A549 (cell line): Measurements from ENCODE around the gene KDM5B. TPM values are rescaled to one million over a fixed set of nuclear protein-coding genes. Genes with fewer than 3 reads are reported as not detected.

ENCODE experiments used
- ATAC-seq, 2 experiments: fragments of 200-7000 bp in 1 of 2; fragments of >200 bp in 1 of 2; cut with Nextera tagmentation in 1 of 2; cut with Tn5 transposase in 1 of 2; 3 replicates each; pipeline versions ENCODE4 v1.8.0 to v1.9.1; 2018 to 2020; ENCODE audit warnings: mild to moderate bottlenecking in 1 of 2, moderate library complexity in 1 of 2
- CTCF ChIA-PET: fragments of 300-600 bp; sonication (Branson Sonifier 250); formaldehyde crosslinking; extraction: SDS; loops from one replicate; lab custom pipeline; 2021; ENCODE audit warnings: antibody characterized with exemption, inconsistent platforms; lab: Yijun Ruan, JAX
- POLR2A ChIA-PET: fragments of 350-600 bp; formaldehyde crosslinking; extraction: SDS; loops from one replicate; lab custom pipeline; 2021; ENCODE audit warnings: antibody characterized with exemption, inconsistent platforms; lab: Yijun Ruan, JAX
- DNase-seq, 2 experiments: peaks; one replicate each; pipeline versions ENCODE4 v3.0.0 to v3.0.0-alpha.2; 2011 to 2016; ENCODE audit warnings: low read depth in 1 of 2, low spot score in 1 of 2
- FAIRE-seq: peaks from 2 replicates; lab custom pipeline; 2011; peaks lifted over from hg19 to GRCh38; lab: Jason Lieb, UNC
- H3K27ac ChIP-seq, 2 experiments: fragments of >200 bp; sonication (Bioruptor Twin); formaldehyde crosslinking; 3 replicates each; pipeline ENCODE4 v1.5.1; 2016 to 2017
- H3K4me1 ChIP-seq: fragments of >200 bp; sonication (Bioruptor Twin); formaldehyde crosslinking; 3 replicates; pipeline ENCODE4 v1.6.1; 2016
- H3K4me2 ChIP-seq: fragments of >200 bp; sonication (Bioruptor Twin); formaldehyde crosslinking; 3 replicates; pipeline ENCODE4 v1.6.1; 2016
- H3K4me3 ChIP-seq: fragments of >200 bp; sonication (Bioruptor Twin); formaldehyde crosslinking; 3 replicates; pipeline ENCODE4 v1.5.1; 2016
- H3K9me3 ChIP-seq: fragments of >200 bp; sonication (Bioruptor Twin); formaldehyde crosslinking; 3 replicates; pipeline ENCODE4 v1.6.1; 2016
- CEBPB ChIP-seq, 2 experiments: fragments of >200 bp in 1 of 2; sonication (Bioruptor Twin) in 1 of 2; formaldehyde crosslinking in 1 of 2; IDR thresholded peaks; 2 replicates each; pipeline ENCODE4 v1.6.1; 2012 to 2016
- CHD2 ChIP-seq: fragments of 150-350 bp; IDR thresholded peaks from 2 replicates; pipeline ENCODE4 v1.6.1; 2014; ENCODE audit warnings: low read length; ENCODE audit not compliant: partially characterized antibody
- EHF ChIP-seq: fragments of 250-450 bp; sonication (Bioruptor Pico); IDR thresholded peaks from 2 replicates; pipeline ENCODE4 v1.5.0; 2020; ENCODE audit warnings: mild to moderate bottlenecking
- ESRRA ChIP-seq: fragments of 150-350 bp; IDR thresholded peaks from 2 replicates; pipeline ENCODE4 v1.6.1; 2014; ENCODE audit warnings: mild to moderate bottlenecking, low read length, borderline replicate concordance
- FOXS1 ChIP-seq: fragments of 250-450 bp; sonication (Bioruptor Pico); IDR thresholded peaks from 2 replicates; pipeline ENCODE4 v1.5.0; 2020; ENCODE audit warnings: mild to moderate bottlenecking, moderate library complexity
- HEYL ChIP-seq: fragments of 250-450 bp; sonication (Bioruptor Pico); IDR thresholded peaks from 2 replicates; pipeline ENCODE4 v1.8.0; 2021; ENCODE audit warnings: mild to moderate bottlenecking, moderate library complexity
- HOXB5 ChIP-seq: fragments of 250-450 bp; sonication (Bioruptor Pico); IDR thresholded peaks from 2 replicates; pipeline ENCODE4 v1.5.0; 2020; ENCODE audit warnings: mild to moderate bottlenecking, moderate library complexity
- KDM1A ChIP-seq: fragments of 200-600 bp; sonication (generic); IDR thresholded peaks from 2 replicates; pipeline ENCODE4 v1.6.1; 2016; ENCODE audit warnings: low read depth, mild to moderate bottlenecking
- KDM5A ChIP-seq: fragments of 200-600 bp; sonication (generic); IDR thresholded peaks from 2 replicates; pipeline ENCODE4 v1.6.1; 2016; ENCODE audit warnings: antibody characterized with exemption, mild to moderate bottlenecking
- MAFK ChIP-seq: fragments of 450-650 bp; IDR thresholded peaks from 2 replicates; pipeline ENCODE4 v1.6.1; 2014; ENCODE audit not compliant: partially characterized antibody
- MAZ ChIP-seq: fragments of 150-350 bp; IDR thresholded peaks from 2 replicates; pipeline ENCODE4 v1.6.1; 2014; ENCODE audit warnings: antibody characterized with exemption, low read depth, low read length, borderline replicate concordance
- NPAS2 ChIP-seq: fragments of 250-450 bp; sonication (Bioruptor Pico); IDR thresholded peaks from 2 replicates; pipeline ENCODE4 v1.8.0; 2022; ENCODE audit warnings: mild to moderate bottlenecking, moderate library complexity, borderline replicate concordance
- NR3C1 ChIP-seq: fragments of >200 bp; sonication (Bioruptor Twin); formaldehyde crosslinking; IDR thresholded peaks from 3 replicates; pipeline ENCODE4 v1.6.1; 2017
- RAD21 ChIP-seq, 2 experiments: fragments of >200 bp in 1 of 2; sonication (Bioruptor Twin) in 1 of 2; formaldehyde crosslinking in 1 of 2; IDR thresholded peaks in 1 of 2; conservative IDR thresholded peaks in 1 of 2; 2 replicates in 1 of 2; 3 replicates in 1 of 2; pipeline ENCODE4 v1.6.1; 2012 to 2018; ENCODE audit warnings: inconsistent platforms in 1 of 2
- RARB ChIP-seq: fragments of 250-450 bp; sonication (Bioruptor Pico); IDR thresholded peaks from 2 replicates; pipeline ENCODE4 v1.8.0; 2021; ENCODE audit warnings: mild to moderate bottlenecking, moderate library complexity
- RNF2 ChIP-seq: fragments of 200-600 bp; sonication (generic); IDR thresholded peaks from 2 replicates; pipeline ENCODE4 v1.6.1; 2016; ENCODE audit warnings: low read depth, mild to moderate bottlenecking, antibody characterized with exemption, moderate library complexity, borderline replicate concordance
- SREBF2 ChIP-seq: fragments of 450-650 bp; IDR thresholded peaks from 2 replicates; pipeline ENCODE4 v1.6.1; 2014; ENCODE audit warnings: mild to moderate bottlenecking, moderate library complexity
- TFCP2L1 ChIP-seq: fragments of 250-450 bp; sonication (Bioruptor Pico); IDR thresholded peaks from 2 replicates; pipeline ENCODE4 v1.5.0; 2021; ENCODE audit warnings: mild to moderate bottlenecking
- TP53 ChIP-seq: fragments of 250-450 bp; sonication (Bioruptor Pico); IDR thresholded peaks from 2 replicates; pipeline ENCODE4 v1.5.0; 2021; ENCODE audit warnings: mild to moderate bottlenecking, moderate library complexity
- ZNF302 ChIP-seq: fragments of 250-450 bp; sonication (Bioruptor Pico); IDR thresholded peaks from 2 replicates; pipeline ENCODE4 v1.9.0; 2021; ENCODE audit warnings: inconsistent platforms, mild to moderate bottlenecking, moderate library complexity
- WGBS: methylation state at CpG from one replicate; pipeline ENCODE4 v1.1.6; 2017; ENCODE audit errors: missing lambda C conversion rate; 5-methylcytosine and 5-hydroxymethylcytosine counted together
- polyA plus RNA-seq, 4 experiments: library from polyadenylated mRNA; depleted of rRNA in 3 of 4; stranded (reverse); fragments of >200 nt; fragmentation: RNase III in 1 of 4; extraction: RNeasy Plus Mini Kit Qiagen cat#74134 plus additional on column Dnase treatment in 1 of 4; gene quantifications; 2 replicates in 3 of 4; 3 replicates in 1 of 4; pipeline ENCODE4 v1.2.3, GENCODE V29; 2011 to 2017
- TF ChIP-seq, protein P1 (sequence below): IDR thresholded peaks from 2 replicates; pipeline ENCODE4 v1.6.1; 2012; ENCODE audit warnings: low read depth, borderline replicate concordance
- TF ChIP-seq, protein P2 (sequence below): fragments of 200-600 bp; sonication (generic); IDR thresholded peaks from 2 replicates; pipeline ENCODE4 v1.6.1; 2016; ENCODE audit warnings: antibody characterized with exemption, mild to moderate bottlenecking, moderate library complexity
- TF ChIP-seq, protein P3 (sequence below): fragments of 450-650 bp; IDR thresholded peaks from 2 replicates; pipeline ENCODE4 v1.6.1; 2014; ENCODE audit warnings: antibody characterized with exemption
- TF ChIP-seq, protein P4 (sequence below): IDR thresholded peaks from 2 replicates; pipeline ENCODE4 v1.6.1; 2012
- TF ChIP-seq, protein P5 (sequence below): fragments of >200 bp; sonication (Bioruptor Twin); formaldehyde crosslinking; IDR thresholded peaks from 2 replicates; pipeline ENCODE4 v1.6.1; 2016

KDM5B gene
- polyA plus RNA-seq, 2 of the 4 experiments (the other 2 are of a cell fraction) = 15.8 to 44.3 TPM

DNA sequence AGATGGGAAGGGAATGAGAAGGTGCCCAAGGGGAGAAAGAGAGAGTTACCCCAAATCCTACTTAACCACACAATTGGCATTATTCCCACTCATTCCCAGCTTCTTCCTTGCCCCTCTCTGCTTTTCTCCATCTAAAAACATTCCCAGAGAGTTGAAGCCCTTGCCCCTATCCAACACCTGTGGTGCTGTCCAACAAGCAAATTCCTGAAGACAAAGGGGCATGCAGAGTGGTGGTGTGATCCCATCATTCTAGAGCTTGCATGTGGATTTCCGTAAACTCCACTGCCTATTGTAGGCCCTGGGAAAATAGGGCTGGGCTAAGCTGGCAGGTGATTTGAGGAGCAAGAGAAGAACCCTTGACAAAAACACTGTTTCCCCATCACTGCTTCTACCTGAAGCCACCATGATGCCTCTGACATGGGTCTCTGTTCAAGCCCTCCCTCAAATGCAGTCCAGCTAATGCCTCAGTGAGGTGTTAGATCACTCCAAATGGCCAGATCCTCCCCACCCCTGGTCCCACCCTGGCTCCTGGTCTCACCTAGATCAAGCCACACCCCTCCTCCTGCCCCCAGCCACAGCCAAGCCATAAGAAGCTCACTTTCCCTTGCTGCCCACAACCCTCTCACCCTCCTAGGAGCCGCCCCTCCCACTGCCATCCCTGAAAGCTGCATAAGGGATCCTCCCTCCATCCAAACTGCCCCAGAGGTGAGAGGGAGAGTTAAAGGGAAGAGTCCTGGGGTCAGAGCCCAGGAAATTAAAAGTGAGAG is 127.5 kb downstream of the KDM5B start:
- WGBS = 49% methylated on average over 2 of the region's 2 CpGs
- 0 out of 3 replicates have a peak, but pooled peaks cover 4% of the 10 kb centered on the region for H3K9me3 ChIP-seq
- H3K4me2 ChIP-seq = no peak overlapping the region
- TF ChIP-seq, protein P1, sequence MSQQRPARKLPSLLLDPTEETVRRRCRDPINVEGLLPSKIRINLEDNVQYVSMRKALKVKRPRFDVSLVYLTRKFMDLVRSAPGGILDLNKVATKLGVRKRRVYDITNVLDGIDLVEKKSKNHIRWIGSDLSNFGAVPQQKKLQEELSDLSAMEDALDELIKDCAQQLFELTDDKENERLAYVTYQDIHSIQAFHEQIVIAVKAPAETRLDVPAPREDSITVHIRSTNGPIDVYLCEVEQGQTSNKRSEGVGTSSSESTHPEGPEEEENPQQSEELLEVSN = no peak
- TF ChIP-seq FOXS1 (CRISPR knock-in tag) (no peak), NR3C1 (no peak), EHF (CRISPR knock-in tag) (no peak), MAFK (no peak), ZNF302 (CRISPR knock-in tag) (no peak), NPAS2 (no peak)
- TF ChIP-seq, protein P2, sequence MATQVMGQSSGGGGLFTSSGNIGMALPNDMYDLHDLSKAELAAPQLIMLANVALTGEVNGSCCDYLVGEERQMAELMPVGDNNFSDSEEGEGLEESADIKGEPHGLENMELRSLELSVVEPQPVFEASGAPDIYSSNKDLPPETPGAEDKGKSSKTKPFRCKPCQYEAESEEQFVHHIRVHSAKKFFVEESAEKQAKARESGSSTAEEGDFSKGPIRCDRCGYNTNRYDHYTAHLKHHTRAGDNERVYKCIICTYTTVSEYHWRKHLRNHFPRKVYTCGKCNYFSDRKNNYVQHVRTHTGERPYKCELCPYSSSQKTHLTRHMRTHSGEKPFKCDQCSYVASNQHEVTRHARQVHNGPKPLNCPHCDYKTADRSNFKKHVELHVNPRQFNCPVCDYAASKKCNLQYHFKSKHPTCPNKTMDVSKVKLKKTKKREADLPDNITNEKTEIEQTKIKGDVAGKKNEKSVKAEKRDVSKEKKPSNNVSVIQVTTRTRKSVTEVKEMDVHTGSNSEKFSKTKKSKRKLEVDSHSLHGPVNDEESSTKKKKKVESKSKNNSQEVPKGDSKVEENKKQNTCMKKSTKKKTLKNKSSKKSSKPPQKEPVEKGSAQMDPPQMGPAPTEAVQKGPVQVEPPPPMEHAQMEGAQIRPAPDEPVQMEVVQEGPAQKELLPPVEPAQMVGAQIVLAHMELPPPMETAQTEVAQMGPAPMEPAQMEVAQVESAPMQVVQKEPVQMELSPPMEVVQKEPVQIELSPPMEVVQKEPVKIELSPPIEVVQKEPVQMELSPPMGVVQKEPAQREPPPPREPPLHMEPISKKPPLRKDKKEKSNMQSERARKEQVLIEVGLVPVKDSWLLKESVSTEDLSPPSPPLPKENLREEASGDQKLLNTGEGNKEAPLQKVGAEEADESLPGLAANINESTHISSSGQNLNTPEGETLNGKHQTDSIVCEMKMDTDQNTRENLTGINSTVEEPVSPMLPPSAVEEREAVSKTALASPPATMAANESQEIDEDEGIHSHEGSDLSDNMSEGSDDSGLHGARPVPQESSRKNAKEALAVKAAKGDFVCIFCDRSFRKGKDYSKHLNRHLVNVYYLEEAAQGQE = peak; percentile 66
- TF ChIP-seq, protein P3, sequence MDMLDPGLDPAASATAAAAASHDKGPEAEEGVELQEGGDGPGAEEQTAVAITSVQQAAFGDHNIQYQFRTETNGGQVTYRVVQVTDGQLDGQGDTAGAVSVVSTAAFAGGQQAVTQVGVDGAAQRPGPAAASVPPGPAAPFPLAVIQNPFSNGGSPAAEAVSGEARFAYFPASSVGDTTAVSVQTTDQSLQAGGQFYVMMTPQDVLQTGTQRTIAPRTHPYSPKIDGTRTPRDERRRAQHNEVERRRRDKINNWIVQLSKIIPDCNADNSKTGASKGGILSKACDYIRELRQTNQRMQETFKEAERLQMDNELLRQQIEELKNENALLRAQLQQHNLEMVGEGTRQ = no peak
- DNase-seq (no peak), ATAC-seq (no peak), FAIRE-seq (no peak)
- no peak overlapping the region for H3K27ac ChIP-seq
- CTCF ChIA-PET = interaction anchor here (0.7 to 1.6 kb wide), 5 partner anchors 9 to 319 kb away, joined by 3 to 4 read pairs (median 3); no protein-coding TSS in a partner anchor
- H3K4me3 ChIP-seq = no peak overlapping the region
- no peaks in the 10 kb centered on the region for H3K4me1 ChIP-seq
- POLR2A ChIA-PET = no interaction called here

DNA sequence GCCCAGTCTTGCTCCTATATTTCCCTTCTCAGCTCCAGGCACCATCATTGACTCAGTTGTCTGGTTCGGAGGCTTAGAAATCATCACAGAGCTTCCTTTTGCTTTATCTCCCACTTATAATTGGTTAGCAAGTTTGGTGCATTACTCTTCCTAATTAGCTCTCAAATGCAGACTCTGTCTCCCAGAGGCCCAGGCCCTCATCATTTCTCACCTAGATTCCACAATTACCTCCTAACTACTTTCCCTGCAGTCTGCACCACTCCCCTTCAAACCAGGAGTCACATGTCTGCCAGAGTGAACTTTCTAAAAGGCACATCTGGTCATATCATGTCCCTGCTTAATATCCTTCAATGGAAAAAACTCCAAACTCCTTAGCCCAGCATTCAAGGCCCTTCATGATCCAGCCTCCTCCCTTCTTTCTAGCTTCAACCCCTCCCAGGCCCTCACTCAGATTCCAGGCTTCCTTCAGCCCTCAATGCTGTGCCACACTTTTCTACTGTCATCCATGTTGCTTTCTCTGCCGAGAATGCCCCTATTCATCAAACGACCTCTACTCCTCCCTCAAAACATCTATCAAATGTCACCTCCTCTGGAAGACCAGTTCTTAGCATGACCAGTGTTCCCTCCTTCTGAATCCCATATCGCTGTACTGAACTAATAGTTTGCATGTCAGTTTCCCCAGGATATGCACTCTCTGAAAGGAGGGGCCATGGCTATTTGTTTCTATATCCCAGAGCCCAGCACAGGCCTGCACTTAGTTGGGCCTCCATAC is 128.6 kb downstream of the KDM5B start:
- 38% methylated on average over 4 of the region's 4 CpGs for WGBS
- FAIRE-seq = no peak

DNA sequence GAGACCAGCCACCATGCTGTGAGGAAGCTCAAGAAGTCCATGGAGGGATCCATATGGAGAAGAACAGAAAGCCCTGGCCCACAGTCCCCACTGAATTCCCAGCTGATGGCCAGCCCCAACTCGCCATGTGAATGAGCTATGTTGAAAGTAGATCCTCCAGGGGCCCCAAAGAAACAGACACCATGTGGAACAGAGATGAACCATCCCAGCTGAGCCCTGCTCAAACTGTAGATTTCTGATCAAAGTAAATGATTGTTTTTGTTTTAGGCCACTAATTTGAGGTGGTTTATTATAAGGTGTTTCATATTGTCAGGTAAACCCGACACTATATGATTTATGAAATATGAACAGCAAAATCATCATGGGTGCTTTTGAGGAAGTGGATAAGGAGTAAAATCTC is 130.8 kb downstream of the KDM5B start:
- Histone ChIP-seq H3K4me1 (no peaks in the 10 kb centered on the region), H3K4me2 (no peak overlapping the region), H3K4me3 (no peak overlapping the region), H3K9me3 (0 out of 3 replicates have a peak, but pooled peaks cover 4% of the 10 kb centered on the region), H3K27ac (no peak overlapping the region)
- ChIA-PET POLR2A (no interaction called here), CTCF (interaction anchor here (1.2 kb wide), 1 partner anchor 26 kb away, joined by 3 read pairs; no protein-coding TSS in a partner anchor)
- no peak for FAIRE-seq
- DNase-seq = no peak
- 47% methylated on average over 2 of the region's 2 CpGs for whole genome bisulfite sequencing
- no peak for ATAC-seq
- TF ChIP-seq HOXB5 = no peak
- no peak for TF ChIP-seq ESRRA
- no peak for TF ChIP-seq RAD21 (conservative IDR thresholded peaks at IDR 0.05 in 1 of 2, IDR thresholded peaks at IDR 0.05 in 1 of 2)
- TF ChIP-seq, protein P4, sequence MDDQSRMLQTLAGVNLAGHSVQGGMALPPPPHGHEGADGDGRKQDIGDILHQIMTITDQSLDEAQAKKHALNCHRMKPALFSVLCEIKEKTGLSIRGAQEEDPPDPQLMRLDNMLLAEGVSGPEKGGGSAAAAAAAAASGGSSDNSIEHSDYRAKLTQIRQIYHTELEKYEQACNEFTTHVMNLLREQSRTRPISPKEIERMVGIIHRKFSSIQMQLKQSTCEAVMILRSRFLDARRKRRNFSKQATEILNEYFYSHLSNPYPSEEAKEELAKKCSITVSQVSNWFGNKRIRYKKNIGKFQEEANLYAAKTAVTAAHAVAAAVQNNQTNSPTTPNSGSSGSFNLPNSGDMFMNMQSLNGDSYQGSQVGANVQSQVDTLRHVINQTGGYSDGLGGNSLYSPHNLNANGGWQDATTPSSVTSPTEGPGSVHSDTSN = no peak
- no peak for TF ChIP-seq TFCP2L1
- TF ChIP-seq, protein P5, sequence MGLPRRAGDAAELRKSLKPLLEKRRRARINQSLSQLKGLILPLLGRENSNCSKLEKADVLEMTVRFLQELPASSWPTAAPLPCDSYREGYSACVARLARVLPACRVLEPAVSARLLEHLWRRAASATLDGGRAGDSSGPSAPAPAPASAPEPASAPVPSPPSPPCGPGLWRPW = no peak
- TF ChIP-seq HEYL = no peak
- no peak for TF ChIP-seq NR3C1
- TF ChIP-seq SREBF2 = no peak
- no peak for TF ChIP-seq RNF2
- no peak for TF ChIP-seq TP53
- no peak for TF ChIP-seq RARB (CRISPR knock-in tag)
- TF ChIP-seq, protein P1 = no peak
- no peak for TF ChIP-seq MAZ
- TF ChIP-seq CEBPB (IDR thresholded peaks at IDR 0.05) = no peak

More for the DNA sequence above, 128.6 kb downstream of the KDM5B start:
- no peak overlapping the region for H3K4me2 ChIP-seq
- H3K4me3 ChIP-seq = no peak overlapping the region
- 0 out of 3 replicates have a peak, but pooled peaks cover 4% of the 10 kb centered on the region for H3K9me3 ChIP-seq
- no peak overlapping the region for H3K27ac ChIP-seq
- no peak for ATAC-seq
- no peak for DNase-seq
- ChIA-PET CTCF (interaction anchor here (1.0 to 1.7 kb wide), 4 partner anchors 11 to 40 kb away, joined by 3 to 4 read pairs (median 4); no protein-coding TSS in a partner anchor), POLR2A (no interaction called here)
- H3K4me1 ChIP-seq = no peaks in the 10 kb centered on the region
- TF ChIP-seq KDM1A = no peak
- no peak for TF ChIP-seq KDM5A
- no peak for TF ChIP-seq ZNF302 (CRISPR knock-in tag)
- TF ChIP-seq CHD2 = no peak
- TF ChIP-seq NR3C1 = no peak
- TF ChIP-seq EHF (CRISPR knock-in tag) = no peak
